ENCODE measurements around the gene JMJD7.

JMJD7 gene

DNA sequence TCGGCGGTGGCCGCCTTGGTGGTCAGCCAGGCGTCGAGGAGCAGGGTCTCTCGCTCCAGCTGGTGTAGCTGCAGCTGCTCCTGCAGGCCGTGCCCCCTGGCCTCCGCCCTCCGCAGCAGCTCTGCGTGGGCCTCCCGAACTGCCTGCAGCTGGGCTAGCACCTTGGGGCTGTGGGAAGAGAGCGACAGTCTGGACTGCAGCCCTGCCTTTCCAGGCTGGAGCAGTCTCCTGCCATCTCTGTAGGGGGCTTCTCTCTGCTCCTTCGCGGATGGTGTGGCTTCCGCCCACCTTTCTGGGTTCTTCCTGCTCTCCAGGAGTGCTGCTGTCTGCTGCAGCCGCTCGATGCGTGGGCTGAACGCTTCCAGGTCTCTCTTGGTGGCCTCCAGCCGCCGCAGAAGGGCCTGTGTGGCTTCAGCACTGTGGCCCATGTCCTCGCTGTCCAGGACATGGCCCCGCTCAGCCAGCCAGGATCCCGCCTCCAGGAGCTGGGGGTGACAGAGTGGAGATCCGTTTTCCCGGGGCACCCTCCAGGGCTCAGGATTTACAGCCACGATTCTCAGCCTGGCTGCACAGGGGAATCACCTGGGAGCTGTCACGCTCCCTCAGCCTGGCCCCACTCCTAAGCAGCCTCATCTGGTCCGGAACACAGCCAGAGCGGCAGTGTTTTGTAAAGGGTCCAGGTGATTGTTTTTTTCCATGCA lies 27.5 kb downstream of the JMJD7 start:
- H3K4ac ChIP-seq (ENCODE audit: low read depth, low read length), result no peak overlapping the region
- no peaks in the 10 kb centered on the region for H3K79me1 ChIP-seq (ENCODE audit: low read length)
- no CpG with 5 or more reads among the region's 30 CpGs for WGBS (ENCODE audit: extremely low coverage, insufficient coverage, low lambda C conversion rate)
- H3K27ac ChIP-seq (ENCODE audit: low read depth, low read length), result no peak overlapping the region
- no peaks in the 10 kb centered on the region for H3K27me3 ChIP-seq (ENCODE audit: insufficient read depth, low read length, poor library complexity)
- H2AK5ac ChIP-seq (ENCODE audit: low read length), result no peak overlapping the region
- H3K4me1 ChIP-seq (ENCODE audit: control insufficient read depth, low read depth, low read length), result no peaks in the 10 kb centered on the region
- DNase-seq, result no peak
- H4K5ac ChIP-seq (ENCODE audit: low read length), result no peak overlapping the region
- H3K4me2 ChIP-seq (ENCODE audit: low read length), result no peak overlapping the region
- H3K18ac ChIP-seq (ENCODE audit: low read length), result no peak overlapping the region
- H3K36me3 ChIP-seq (ENCODE audit: control insufficient read depth, insufficient read depth, low read length), result no peaks in the 10 kb centered on the region
- H3K9ac ChIP-seq (ENCODE audit: low read length), result no peak overlapping the region
- H3K79me2 ChIP-seq (ENCODE audit: control insufficient read depth, insufficient read depth, low read length), result no peaks in the 10 kb centered on the region
- no peak overlapping the region for H2BK5ac ChIP-seq (ENCODE audit: low read length)
- H3K23ac ChIP-seq (ENCODE audit: low read length), result no peak overlapping the region
- H2BK15ac ChIP-seq (replicated peaks; ENCODE audit: low read depth), result no peak overlapping the region
- no peak overlapping the region for H2BK120ac ChIP-seq (ENCODE audit: low read depth, low read length)
- H4K8ac ChIP-seq (ENCODE audit: low read depth, low read length), result no peak overlapping the region
- H3K56ac ChIP-seq (ENCODE audit: low read length), result no peak overlapping the region
- no peak overlapping the region for H3K4me3 ChIP-seq (ENCODE audit: low read length)

GRCh38 chr15:41856262-41856661 lies 28.4 kb downstream of the JMJD7 start:
- H3K9ac ChIP-seq (ENCODE audit: low read length), result no peak overlapping the region
- H3K56ac ChIP-seq (ENCODE audit: low read length), result no peak overlapping the region
- H4K5ac ChIP-seq (ENCODE audit: low read length), result no peak overlapping the region
- no peaks in the 10 kb centered on the region for H3K79me2 ChIP-seq (ENCODE audit: control insufficient read depth, insufficient read depth, low read length)
- H3K4me3 ChIP-seq (ENCODE audit: low read length), result no peak overlapping the region
- H2BK15ac ChIP-seq (replicated peaks; ENCODE audit: low read depth), result no peak overlapping the region
- DNase-seq, result no peak
- H3K4me1 ChIP-seq (ENCODE audit: control insufficient read depth, low read depth, low read length), result no peaks in the 10 kb centered on the region
- no peak overlapping the region for H4K8ac ChIP-seq (ENCODE audit: low read depth, low read length)
- H2AK5ac ChIP-seq (ENCODE audit: low read length), result no peak overlapping the region
- no peaks in the 10 kb centered on the region for H3K27me3 ChIP-seq (ENCODE audit: insufficient read depth, low read length, poor library complexity)
- H3K23ac ChIP-seq (ENCODE audit: low read length), result no peak overlapping the region
- H3K79me1 ChIP-seq (ENCODE audit: low read length), result no peaks in the 10 kb centered on the region
- no peaks in the 10 kb centered on the region for H3K36me3 ChIP-seq (ENCODE audit: control insufficient read depth, insufficient read depth, low read length)
- no peak overlapping the region for H2BK120ac ChIP-seq (ENCODE audit: low read depth, low read length)
- H3K4ac ChIP-seq (ENCODE audit: low read depth, low read length), result no peak overlapping the region
- WGBS (ENCODE audit: extremely low coverage, insufficient coverage, low lambda C conversion rate), result no CpG with 5 or more reads among the region's 17 CpGs
- H3K18ac ChIP-seq (ENCODE audit: low read length), result no peak overlapping the region
- no peak overlapping the region for H2BK5ac ChIP-seq (ENCODE audit: low read length)
- H3K27ac ChIP-seq (ENCODE audit: low read depth, low read length), result no peak overlapping the region
- no peak overlapping the region for H3K4me2 ChIP-seq (ENCODE audit: low read length)

- Histone ChIP-seq H3K18ac (ENCODE audit: low read length) (no peak overlapping the region), H3K4me2 (ENCODE audit: low read length) (no peak overlapping the region), H2BK5ac (ENCODE audit: low read length) (no peak overlapping the region), H3K36me3 (ENCODE audit: control insufficient read depth, insufficient read depth, low read length) (no peaks in the 10 kb centered on the region), H4K8ac (ENCODE audit: low read depth, low read length) (no peak overlapping the region), H3K4me1 (ENCODE audit: control insufficient read depth, low read depth, low read length) (no peaks in the 10 kb centered on the region), H3K79me2 (ENCODE audit: control insufficient read depth, insufficient read depth, low read length) (no peaks in the 10 kb centered on the region), H2BK15ac (replicated peaks; ENCODE audit: low read depth) (no peak overlapping the region), H3K27ac (ENCODE audit: low read depth, low read length) (no peak overlapping the region), H4K5ac (ENCODE audit: low read length) (no peak overlapping the region), H3K56ac (ENCODE audit: low read length) (no peak overlapping the region), H3K4ac (ENCODE audit: low read depth, low read length) (no peak overlapping the region), H3K23ac (ENCODE audit: low read length) (no peak overlapping the region), H3K79me1 (ENCODE audit: low read length) (no peaks in the 10 kb centered on the region), H2AK5ac (ENCODE audit: low read length) (no peak overlapping the region), H3K27me3 (ENCODE audit: insufficient read depth, low read length, poor library complexity) (no peaks in the 10 kb centered on the region), H2BK120ac (ENCODE audit: low read depth, low read length) (no peak overlapping the region), H3K4me3 (ENCODE audit: low read length) (no peak overlapping the region), H3K9ac (ENCODE audit: low read length) (no peak overlapping the region)
- WGBS (ENCODE audit: extremely low coverage, insufficient coverage, low lambda C conversion rate), result no CpG with 5 or more reads among the region's 12 CpGs
- no peak for DNase-seq
Measured at GRCh38 chr15:41856716-41857115, 28.8 kb downstream of the JMJD7 start.

DNA sequence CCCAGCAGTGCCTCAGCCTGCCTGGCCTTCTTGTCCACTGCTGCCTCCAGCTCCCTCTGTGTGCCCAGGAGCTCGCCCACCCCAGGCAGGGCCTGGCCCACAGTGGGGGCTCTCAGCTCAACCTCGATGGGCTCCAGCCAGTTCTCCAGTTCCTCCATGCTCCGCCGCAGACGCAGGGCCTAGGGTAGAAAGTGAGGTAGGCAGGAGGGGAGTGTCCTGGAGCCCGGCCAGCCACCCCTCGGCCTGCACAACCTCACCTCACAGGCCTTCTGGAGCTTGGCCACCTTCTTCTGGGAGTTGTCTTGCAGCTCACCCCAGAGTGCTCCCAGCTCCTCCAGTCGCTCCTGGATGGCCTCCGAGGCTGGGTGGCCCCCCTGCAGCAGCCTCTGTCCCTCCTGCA lies 29.4 kb downstream of the JMJD7 start:
- DNase-seq, result no peak
- Histone ChIP-seq H3K79me2 (ENCODE audit: control insufficient read depth, insufficient read depth, low read length) (no peaks in the 10 kb centered on the region), H3K27ac (ENCODE audit: low read depth, low read length) (no peak overlapping the region), H3K9ac (ENCODE audit: low read length) (no peak overlapping the region), H3K23ac (ENCODE audit: low read length) (no peak overlapping the region), H3K4me2 (ENCODE audit: low read length) (no peak overlapping the region), H4K8ac (ENCODE audit: low read depth, low read length) (no peak overlapping the region), H3K79me1 (ENCODE audit: low read length) (no peaks in the 10 kb centered on the region), H3K4me1 (ENCODE audit: control insufficient read depth, low read depth, low read length) (no peaks in the 10 kb centered on the region), H4K5ac (ENCODE audit: low read length) (no peak overlapping the region), H2AK5ac (ENCODE audit: low read length) (no peak overlapping the region), H3K4ac (ENCODE audit: low read depth, low read length) (no peak overlapping the region), H3K27me3 (ENCODE audit: insufficient read depth, low read length, poor library complexity) (no peaks in the 10 kb centered on the region), H3K56ac (ENCODE audit: low read length) (no peak overlapping the region), H3K4me3 (ENCODE audit: low read length) (no peak overlapping the region), H3K18ac (ENCODE audit: low read length) (no peak overlapping the region), H2BK15ac (replicated peaks; ENCODE audit: low read depth) (no peak overlapping the region), H2BK120ac (ENCODE audit: low read depth, low read length) (no peak overlapping the region), H3K36me3 (ENCODE audit: control insufficient read depth, insufficient read depth, low read length) (no peaks in the 10 kb centered on the region), H2BK5ac (ENCODE audit: low read length) (no peak overlapping the region)
- no CpG with 5 or more reads among the region's 9 CpGs for WGBS (ENCODE audit: extremely low coverage, insufficient coverage, low lambda C conversion rate)

- no peak overlapping the region for H4K8ac ChIP-seq (ENCODE audit: low read depth, low read length)
- no peak overlapping the region for H3K9ac ChIP-seq (ENCODE audit: low read length)
- H3K27me3 ChIP-seq (ENCODE audit: insufficient read depth, low read length, poor library complexity), result no peaks in the 10 kb centered on the region
- H2BK15ac ChIP-seq (replicated peaks; ENCODE audit: low read depth), result no peak overlapping the region
- H3K79me1 ChIP-seq (ENCODE audit: low read length), result no peaks in the 10 kb centered on the region
- H3K36me3 ChIP-seq (ENCODE audit: control insufficient read depth, insufficient read depth, low read length), result no peaks in the 10 kb centered on the region
- no peak overlapping the region for H4K5ac ChIP-seq (ENCODE audit: low read length)
- H3K4ac ChIP-seq (ENCODE audit: low read depth, low read length), result no peak overlapping the region
- H3K4me1 ChIP-seq (ENCODE audit: control insufficient read depth, low read depth, low read length), result no peaks in the 10 kb centered on the region
- no CpG with 5 or more reads among the region's 15 CpGs for whole genome bisulfite sequencing (ENCODE audit: extremely low coverage, insufficient coverage, low lambda C conversion rate)
- H3K4me3 ChIP-seq (ENCODE audit: low read length), result no peak overlapping the region
- no peak overlapping the region for H3K18ac ChIP-seq (ENCODE audit: low read length)
- H2AK5ac ChIP-seq (ENCODE audit: low read length), result no peak overlapping the region
- no peak overlapping the region for H3K27ac ChIP-seq (ENCODE audit: low read depth, low read length)
- no peaks in the 10 kb centered on the region for H3K79me2 ChIP-seq (ENCODE audit: control insufficient read depth, insufficient read depth, low read length)
- H3K23ac ChIP-seq (ENCODE audit: low read length), result no peak overlapping the region
- DNase-seq, result no peak
- H2BK120ac ChIP-seq (ENCODE audit: low read depth, low read length), result no peak overlapping the region
- H3K4me2 ChIP-seq (ENCODE audit: low read length), result no peak overlapping the region
- no peak overlapping the region for H2BK5ac ChIP-seq (ENCODE audit: low read length)
- H3K56ac ChIP-seq (ENCODE audit: low read length), result no peak overlapping the region
Measured at GRCh38 chr15:41858756-41859155, 30.9 kb downstream of the JMJD7 start.
